ENCODE measurements around the gene PDE8B.

GRCh38 chr5:77223653-77224052 lies 13.2 kb downstream of the PDE8B start:
- TF ChIP-seq CTCF (conservative IDR thresholded peaks at IDR 0.05) (no peak), EZH2 (IDR thresholded peaks at IDR 0.05; ENCODE audit: low read depth) (no peak)
